WTC11 (cell line): ENCODE data around the gene BCAM. TPM values are rescaled to one million over a fixed set of nuclear protein-coding genes. Genes with fewer than 3 reads are reported as not detected.
A peak's percentile ranks its signal among the peaks of the same experiment; 100 is the strongest.

Source experiments
- ATAC-seq: fragments of 200-7000 bp; cut with Tn5 transposase; 2 replicates; pipeline ENCODE4 v1.10.0; 2021; ENCODE audit warnings: mild to moderate bottlenecking, moderate library complexity
- CTCF ChIA-PET: fragments of 300-600 bp; sonication (Branson Sonifier 250); formaldehyde crosslinking; loops from one replicate; lab custom pipeline; 2021; ENCODE audit warnings: antibody characterized with exemption; lab: Charles Lee
- POLR2A ChIA-PET: fragments of 350-600 bp; sonication (Branson Sonifier 250); formaldehyde crosslinking; loops from one replicate; lab custom pipeline; 2021; ENCODE audit warnings: antibody characterized with exemption; lab: Charles Lee
- DNase-seq: peaks from one replicate; pipeline ENCODE4 v3.0.0; 2021; ENCODE audit warnings: low spot score
- H3K27ac Mint-ChIP-seq: 2 replicates; pipeline ENCODE4 v1.8.0; 2021; ENCODE audit warnings: mixed read lengths
- H3K27me3 Mint-ChIP-seq: 2 replicates; pipeline ENCODE4 v1.8.0; 2021; ENCODE audit warnings: low read depth, mild to moderate bottlenecking, moderate library complexity, mixed read lengths
- H3K36me3 Mint-ChIP-seq: 2 replicates; pipeline ENCODE4 v1.8.0; 2021; ENCODE audit warnings: mixed read lengths
- H3K4me1 Mint-ChIP-seq: 2 replicates; pipeline ENCODE4 v1.8.0; 2022; ENCODE audit warnings: mixed read lengths
- H3K4me3 Mint-ChIP-seq: 2 replicates; pipeline ENCODE4 v1.8.0; 2021; ENCODE audit warnings: mild to moderate bottlenecking, moderate library complexity, mixed read lengths
- H3K9me3 Mint-ChIP-seq: 2 replicates; pipeline ENCODE4 v1.8.0; 2021; ENCODE audit warnings: mixed read lengths
- ARID4B ChIP-seq: sonication (generic); formaldehyde crosslinking; IDR thresholded peaks from 2 replicates; pipeline ENCODE4 v1.8.0; 2023; ENCODE audit warnings: missing genetic modification reagents, mild to moderate bottlenecking, borderline replicate concordance
- ETV6 ChIP-seq: sonication (generic); formaldehyde crosslinking; IDR thresholded peaks from 2 replicates; pipeline ENCODE4 v1.8.1; 2022; ENCODE audit warnings: mild to moderate bottlenecking, missing genetic modification reagents
- FOXK1 ChIP-seq: sonication (generic); formaldehyde crosslinking; IDR thresholded peaks from 2 replicates; pipeline ENCODE4 v1.8.0; 2022; ENCODE audit warnings: mild to moderate bottlenecking, moderate library complexity, missing genetic modification reagents
- MYBL2 ChIP-seq: sonication (generic); formaldehyde crosslinking; IDR thresholded peaks from 2 replicates; pipeline ENCODE4 v1.8.1; 2023; ENCODE audit warnings: mild to moderate bottlenecking, moderate library complexity, missing genetic modification reagents
- NFYB ChIP-seq: sonication (generic); formaldehyde crosslinking; conservative IDR thresholded peaks from 2 replicates; pipeline ENCODE4 v1.8.0; 2022; ENCODE audit warnings: low read depth, missing genetic modification reagents
- SMAD4 ChIP-seq: sonication (generic); formaldehyde crosslinking; IDR thresholded peaks from 2 replicates; pipeline ENCODE4 v1.8.0; 2022; ENCODE audit warnings: mild to moderate bottlenecking, missing genetic modification reagents
- SP1 ChIP-seq: sonication (generic); formaldehyde crosslinking; conservative IDR thresholded peaks from 2 replicates; pipeline ENCODE4 v1.8.1; 2022; ENCODE audit warnings: missing genetic modification reagents
- TEAD1 ChIP-seq: sonication (generic); formaldehyde crosslinking; IDR thresholded peaks from 2 replicates; pipeline ENCODE4 v1.8.0; 2022; ENCODE audit warnings: mild to moderate bottlenecking, missing genetic modification reagents
- ZNF219 ChIP-seq: sonication (generic); formaldehyde crosslinking; IDR thresholded peaks from 2 replicates; pipeline ENCODE4 v1.8.0; 2023; ENCODE audit warnings: missing genetic modification reagents, mild to moderate bottlenecking, borderline replicate concordance
- ZNF281 ChIP-seq: sonication (generic); formaldehyde crosslinking; IDR thresholded peaks from 2 replicates; pipeline ENCODE4 v1.8.0; 2023; ENCODE audit warnings: mild to moderate bottlenecking, missing genetic modification reagents
- ZNF423 ChIP-seq: fragments of 250-450 bp; sonication (Bioruptor Pico); IDR thresholded peaks from 2 replicates; pipeline ENCODE4 v2.1.2; 2022; ENCODE audit warnings: mild to moderate bottlenecking, moderate library complexity
- ZNF425 ChIP-seq: fragments of 250-450 bp; sonication (Bioruptor Pico); conservative IDR thresholded peaks from 2 replicates; pipeline ENCODE4 v1.9.0; 2021; ENCODE audit warnings: mild to moderate bottlenecking
- total RNA-seq: library from RNA; stranded (reverse); gene quantifications from 3 replicates; pipeline ENCODE4 v1.2.3, GENCODE V29; 2021
- TF ChIP-seq, protein P1 (sequence below): sonication (generic); formaldehyde crosslinking; IDR thresholded peaks from 2 replicates; pipeline ENCODE4 v1.8.0; 2022; ENCODE audit warnings: mild to moderate bottlenecking, missing genetic modification reagents
- TF ChIP-seq, protein P2 (sequence below): sonication (generic); formaldehyde crosslinking; IDR thresholded peaks from 2 replicates; pipeline ENCODE4 v1.8.0; 2022; ENCODE audit warnings: mild to moderate bottlenecking, missing genetic modification reagents
- TF ChIP-seq, protein P3 (sequence below): sonication (generic); formaldehyde crosslinking; IDR thresholded peaks from 2 replicates; pipeline ENCODE4 v1.8.0; 2022; ENCODE audit warnings: mild to moderate bottlenecking, missing genetic modification reagents

Gene BCAM
- total RNA-seq, 1 experiment from 2014 or later = 73.1 TPM

DNA sequence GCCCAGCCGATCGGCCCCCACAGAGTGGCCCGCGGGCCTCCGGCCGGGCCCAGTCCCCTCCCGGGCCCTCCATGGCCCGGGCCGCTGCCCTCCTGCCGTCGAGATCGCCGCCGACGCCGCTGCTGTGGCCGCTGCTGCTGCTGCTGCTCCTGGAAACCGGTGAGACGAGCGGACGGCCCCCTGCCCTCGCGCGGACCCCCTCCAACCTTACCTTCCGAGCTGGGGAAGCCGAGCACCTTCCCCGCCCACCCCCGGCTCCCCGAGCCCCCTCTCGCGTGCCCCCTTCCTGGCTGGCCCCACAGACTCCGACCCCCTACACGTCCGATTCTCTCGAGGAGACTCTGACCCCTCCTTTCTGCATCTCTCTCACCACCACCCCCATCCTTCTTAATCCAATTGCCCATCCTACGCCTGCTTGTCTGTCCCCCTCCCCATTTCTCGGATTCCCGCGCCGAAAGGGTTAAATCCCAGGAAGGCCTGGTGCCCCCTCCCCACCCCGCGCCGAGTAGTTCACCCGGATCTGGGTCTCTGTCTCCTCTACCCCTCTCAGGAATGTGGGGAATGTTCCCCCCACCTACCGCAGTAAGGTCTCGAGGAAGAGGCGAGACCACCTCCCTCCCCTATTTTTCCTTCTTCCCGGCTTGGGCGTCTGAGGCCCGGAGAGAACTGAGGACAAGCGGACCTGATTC lies 37.7 kb downstream of the BCAM start (continued):
- TF ChIP-seq ZNF219 (CRISPR knock-in tag) (no peak), NFYB (CRISPR knock-in tag) (no peak), SMAD4 (CRISPR knock-in tag) (no peak), MYBL2 (peak; percentile 41; the same call in 1 of the 2 replicates), ZNF425 (CRISPR knock-in tag) (no peak), TEAD1 (CRISPR knock-in tag) (peak; percentile 99), ZNF281 (CRISPR knock-in tag) (no peak)
- TF ChIP-seq, protein P1, sequence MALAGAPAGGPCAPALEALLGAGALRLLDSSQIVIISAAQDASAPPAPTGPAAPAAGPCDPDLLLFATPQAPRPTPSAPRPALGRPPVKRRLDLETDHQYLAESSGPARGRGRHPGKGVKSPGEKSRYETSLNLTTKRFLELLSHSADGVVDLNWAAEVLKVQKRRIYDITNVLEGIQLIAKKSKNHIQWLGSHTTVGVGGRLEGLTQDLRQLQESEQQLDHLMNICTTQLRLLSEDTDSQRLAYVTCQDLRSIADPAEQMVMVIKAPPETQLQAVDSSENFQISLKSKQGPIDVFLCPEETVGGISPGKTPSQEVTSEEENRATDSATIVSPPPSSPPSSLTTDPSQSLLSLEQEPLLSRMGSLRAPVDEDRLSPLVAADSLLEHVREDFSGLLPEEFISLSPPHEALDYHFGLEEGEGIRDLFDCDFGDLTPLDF (CRISPR knock-in tag) = no peak

- Mint-ChIP-seq H3K36me3 (no peaks in the 10 kb centered on the region), H3K27ac (peak overlapping the region; percentile 99), H3K4me3 (peak overlapping the region; percentile 97), H3K4me1 (peaks cover 31% of the 10 kb centered on the region), H3K27me3 (peaks cover 6% of the 10 kb centered on the region), H3K9me3 (no peaks in the 10 kb centered on the region)
- ChIA-PET CTCF (interaction anchor here (0.8 to 2.4 kb wide), 9 partner anchors 57 to 276 kb away, joined by 3 to 26 read pairs (median 5); no protein-coding TSS in a partner anchor), POLR2A (interaction anchor here (0.5 to 3.4 kb wide), 6 partner anchors 38 to 245 kb away, joined by 3 to 17 read pairs (median 8); partner anchors contain the start of genes APOE, BCAM and TOMM40)
- DNase-seq (peak; percentile 74), ATAC-seq (no peak)
- TF ChIP-seq SP1 (CRISPR knock-in tag) (0 out of 2 replicates have a peak, but pooled peaks have one; percentile 27), ARID4B (0 out of 2 replicates have a peak, but pooled peaks have one; percentile 14), ZNF423 (CRISPR knock-in tag) (peak; percentile 89), ZNF219 (CRISPR knock-in tag) (no peak), FOXK1 (peak; percentile 33; the same call in 1 of the 2 replicates), ETV6 (CRISPR knock-in tag) (peak; percentile 15; the same call in 1 of the 2 replicates)
- TF ChIP-seq, protein P2, sequence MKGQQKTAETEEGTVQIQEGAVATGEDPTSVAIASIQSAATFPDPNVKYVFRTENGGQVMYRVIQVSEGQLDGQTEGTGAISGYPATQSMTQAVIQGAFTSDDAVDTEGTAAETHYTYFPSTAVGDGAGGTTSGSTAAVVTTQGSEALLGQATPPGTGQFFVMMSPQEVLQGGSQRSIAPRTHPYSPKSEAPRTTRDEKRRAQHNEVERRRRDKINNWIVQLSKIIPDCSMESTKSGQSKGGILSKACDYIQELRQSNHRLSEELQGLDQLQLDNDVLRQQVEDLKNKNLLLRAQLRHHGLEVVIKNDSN (CRISPR knock-in tag) = peak; percentile 16; the same call in 1 of the 2 replicates
- TF ChIP-seq, protein P3, sequence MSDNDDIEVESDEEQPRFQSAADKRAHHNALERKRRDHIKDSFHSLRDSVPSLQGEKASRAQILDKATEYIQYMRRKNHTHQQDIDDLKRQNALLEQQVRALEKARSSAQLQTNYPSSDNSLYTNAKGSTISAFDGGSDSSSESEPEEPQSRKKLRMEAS (CRISPR knock-in tag) = no peak; the same call in 1 of the 2 replicates
Measured at GRCh38 chr19:44847144-44848035, 38.5 kb downstream of the BCAM start.
